HCT116 (cell line): ENCODE results near the gene PRKN. TPM values are rescaled to one million over a fixed set of nuclear protein-coding genes. Genes with fewer than 3 reads are reported as not detected.
"Not testable (repeated sequence)": the region's sequence is repeated elsewhere in the genome, so short reads cannot be mapped to it uniquely, and the experiment has no call there.

ENCODE experiments used
- ATAC-seq: fragments of 200-7000 bp; cut with Tn5 transposase; 2 replicates; pipeline ENCODE4 v1.9.1; 2020; ENCODE audit warnings: mild to moderate bottlenecking, moderate library complexity
- BruUV-seq: library from RNA; stranded (reverse); fragments of 400-500 nt; replicated peaks from 2 replicates; lab custom pipeline; 2021; lab: Mats Ljungman, UMichigan
- CTCF ChIA-PET: fragments of 300-600 bp; sonication (Branson Sonifier 250); formaldehyde crosslinking; loops from one replicate; lab custom pipeline; 2021; ENCODE audit warnings: antibody characterized with exemption; lab: Charles Lee
- POLR2A ChIA-PET: fragments of 300-600, 350-600 bp; sonication (Branson Sonifier 250); formaldehyde crosslinking; loops from one replicate; lab custom pipeline; 2021; ENCODE audit warnings: antibody characterized with exemption; lab: Charles Lee
- RAD21 ChIA-PET, 2 experiments: fragments of 300-600 bp; sonication (Branson Sonifier 250); formaldehyde crosslinking; loops; one replicate each; lab custom pipeline; 2023; ENCODE audit warnings: low total read pairs in 2 of 2; ENCODE audit not compliant: uncharacterized antibody in 2 of 2, unreplicated experiment in 2 of 2, low non-redundant PET in 1 of 2; lab: Charles Lee
- DNase-seq: peaks from one replicate; pipeline ENCODE4 v3.0.0-alpha.2; 2010; ENCODE audit warnings: low read depth, low spot score
- H2AFZ ChIP-seq: fragments of 200-600 bp; shearing (Covaris generic), sonication (generic); 2 replicates; pipeline ENCODE4 v1.6.1; 2017; ENCODE audit warnings: low read depth, mixed run types, mixed read lengths, antibody characterized with exemption, low read length; ENCODE audit not compliant: poor library complexity, severe bottlenecking
- H3K27ac ChIP-seq: 2 replicates; pipeline ENCODE4 v1.5.1; 2012; ENCODE audit warnings: low read depth, low read length
- H3K27me3 ChIP-seq: fragments of 200-600 bp; sonication (generic); 2 replicates; pipeline ENCODE4 v1.6.1; 2016; ENCODE audit warnings: mixed run types, low read length, mixed read lengths; ENCODE audit not compliant: insufficient read depth
- H3K36me3 ChIP-seq, 2 experiments: fragments of 200-500 bp in 1 of 2; fragments of 200-600 bp in 1 of 2; sonication (Bioruptor generic) in 1 of 2; sonication (generic) in 1 of 2; 2 replicates each; pipeline versions ENCODE4 v1.5.1 to v1.6.1; 2014 to 2016; ENCODE audit warnings: low read length in 2 of 2, inconsistent platforms in 1 of 2, mixed read lengths in 1 of 2, mixed run types in 1 of 2; ENCODE audit not compliant: insufficient read depth in 2 of 2, control insufficient read depth in 1 of 2
- H3K4me1 ChIP-seq, 2 experiments: fragments of 200-600 bp in 1 of 2; sonication (generic) in 1 of 2; 2 replicates each; pipeline versions ENCODE4 v1.5.1 to v1.6.1; 2012 to 2017; ENCODE audit warnings: low read length in 2 of 2, inconsistent platforms in 1 of 2, mild to moderate bottlenecking in 1 of 2, mixed read lengths in 1 of 2, mixed run types in 1 of 2, moderate library complexity in 1 of 2; ENCODE audit not compliant: insufficient read depth in 2 of 2, control insufficient read depth in 1 of 2
- H3K4me2 ChIP-seq: fragments of 200-600 bp; sonication (generic); 2 replicates; pipeline ENCODE4 v1.6.1; 2017; ENCODE audit warnings: mixed run types, low read length, mixed read lengths
- H3K4me3 ChIP-seq, 2 experiments: fragments of 200-600 bp in 1 of 2; sonication (generic) in 1 of 2; replicated peaks in 1 of 2; 2 replicates each; pipeline ENCODE4 v1.5.1; 2011 to 2016; ENCODE audit warnings: low read length in 2 of 2, control low read depth in 1 of 2, low read depth in 1 of 2, mild to moderate bottlenecking in 1 of 2, mixed read lengths in 1 of 2, mixed run types in 1 of 2
- H3K79me2 ChIP-seq: fragments of 200-600 bp; sonication (generic); 2 replicates; pipeline ENCODE4 v1.6.1; 2017; ENCODE audit warnings: mild to moderate bottlenecking, mixed run types, low read length, moderate library complexity, mixed read lengths; ENCODE audit not compliant: insufficient read depth
- H3K9ac ChIP-seq: fragments of 200-600 bp; sonication (generic); 2 replicates; pipeline ENCODE4 v1.6.1; 2016; ENCODE audit warnings: low read length, mixed read lengths
- H3K9me2 ChIP-seq: fragments of 200-600 bp; sonication (generic), shearing (Covaris generic); 2 replicates; pipeline ENCODE4 v1.6.1; 2017; ENCODE audit warnings: mixed run types, mild to moderate bottlenecking, moderate library complexity; ENCODE audit not compliant: insufficient read depth
- H3K9me3 ChIP-seq, 2 experiments: fragments of 200-500 bp in 1 of 2; fragments of 200-600 bp in 1 of 2; sonication (Bioruptor generic) in 1 of 2; sonication (generic) in 1 of 2; 2 replicates each; pipeline ENCODE4 v1.6.1; 2014 to 2017; ENCODE audit warnings: low read length in 2 of 2, mixed read lengths in 2 of 2, inconsistent platforms in 1 of 2, low read depth in 1 of 2, mild to moderate bottlenecking in 1 of 2, mixed run types in 1 of 2, moderate library complexity in 1 of 2; ENCODE audit not compliant: control insufficient read depth in 1 of 2, insufficient read depth in 1 of 2
- H4K20me1 ChIP-seq: fragments of 200-600 bp; sonication (generic), shearing (Covaris generic); 2 replicates; pipeline ENCODE4 v1.6.1; 2017; ENCODE audit warnings: mixed run types, mild to moderate bottlenecking, moderate library complexity; ENCODE audit not compliant: insufficient read depth
- CBX3 ChIP-seq: IDR thresholded peaks from 2 replicates; pipeline ENCODE4 v1.6.1; 2012; ENCODE audit warnings: low read depth
- EGR1 ChIP-seq: IDR thresholded peaks from 2 replicates; pipeline ENCODE4 v1.6.1; 2012; ENCODE audit warnings: low read depth
- EZH2phosphoT487 ChIP-seq: fragments of 200-600 bp; IDR thresholded peaks from 2 replicates; pipeline ENCODE4 v1.6.1; 2018; ENCODE audit warnings: antibody characterized with exemption, borderline replicate concordance
- FOSL1 ChIP-seq: IDR thresholded peaks from 2 replicates; pipeline ENCODE4 v1.6.1; 2012; ENCODE audit warnings: low read depth
- JUND ChIP-seq: IDR thresholded peaks from 2 replicates; pipeline ENCODE4 v1.6.1; 2012
- POLR2AphosphoS5 ChIP-seq: IDR thresholded peaks from 2 replicates; pipeline ENCODE4 v1.6.1; 2011; ENCODE audit warnings: mild to moderate bottlenecking, low read depth, low read length, moderate library complexity
- RAD21 ChIP-seq: IDR thresholded peaks from 2 replicates; pipeline ENCODE4 v1.6.1; 2012; ENCODE audit warnings: low read depth, mild to moderate bottlenecking
- SIN3A ChIP-seq: IDR thresholded peaks from 2 replicates; pipeline ENCODE4 v1.6.1; 2012; ENCODE audit warnings: low read depth
- TCF7L2 ChIP-seq: IDR thresholded peaks from 2 replicates; pipeline ENCODE4 v1.7.0; 2011; ENCODE audit warnings: borderline replicate concordance, inconsistent platforms; ENCODE audit not compliant: insufficient read depth, insufficient read length; ENCODE audit errors: extremely low read depth
- ZBTB33 ChIP-seq: IDR thresholded peaks from 2 replicates; pipeline ENCODE4 v1.6.1; 2011; ENCODE audit warnings: mild to moderate bottlenecking, low read length, moderate library complexity; ENCODE audit not compliant: insufficient replicate concordance; ENCODE audit errors: extremely low read depth
- intact Hi-C: fragments of 100-400 bp; cut with micrococcal nuclease; formaldehyde crosslinking; loops from 2 replicates; pipeline ENCODE4 v1.10.0; 2022
- total RNA-seq: library from RNA; stranded (reverse); gene quantifications from one replicate; pipeline ENCODE4 v1.2.1, GENCODE V29; 2021; ENCODE audit not compliant: unreplicated experiment

PRKN gene
- total RNA-seq, 1 experiment from 2014 or later, result 2.6 TPM

- no peak overlapping the region for H3K4me3 ChIP-seq
- H4K20me1 ChIP-seq, result no peaks in the 10 kb centered on the region
- H3K9me2 ChIP-seq, result no peaks in the 10 kb centered on the region
- CTCF ChIA-PET, result interaction anchor here (3.6 kb wide), 1 partner anchor 79 kb away, joined by 28 read pairs; no protein-coding TSS in a partner anchor
- TF ChIP-seq FOSL1 (no peak), ZBTB33 (no peak), CBX3 (no peak), SIN3A (no peak), EGR1 (no peak), RAD21 (no peak), TCF7L2 (no peak), JUND (no peak), POLR2AphosphoS5 (no peak), EZH2phosphoT487 (no peak)
- TF ChIP-seq, all 23 proteins: peak for 0
- no TSS peak for BruUV-seq
- H2AFZ ChIP-seq, result no peak overlapping the region
- H3K27ac ChIP-seq, result no peak overlapping the region
- DNase-seq (no peak), ATAC-seq (no peak)
- POLR2A ChIA-PET, result no interaction called here
- H3K4me2 ChIP-seq, result no peak overlapping the region
- no peaks in the 10 kb centered on the region for H3K27me3 ChIP-seq
- H3K9ac ChIP-seq, result no peak overlapping the region
- no peaks in the 10 kb centered on the region for H3K36me3 ChIP-seq
- H3K9me3 ChIP-seq, result no peaks in the 10 kb centered on the region
- H3K4me1 ChIP-seq, result no peaks in the 10 kb centered on the region; a peak in 1 of 4 replicates
- intact Hi-C loops, result no loop called here
- H3K79me2 ChIP-seq, result no peaks in the 10 kb centered on the region
- RAD21 ChIA-PET, result no interaction called here
These were observed 1230.6 kb downstream of the PRKN start for GRCh38 chr6:161496941-161497340.

- H3K4me2 ChIP-seq, H3K79me2 ChIP-seq, POLR2A ChIA-PET, H3K27me3 ChIP-seq, H3K9ac ChIP-seq, H3K36me3 ChIP-seq, H3K9me2 ChIP-seq, H3K4me3 ChIP-seq, RAD21 ChIA-PET, CTCF ChIA-PET, BruUV-seq, intact Hi-C loops, H4K20me1 ChIP-seq, H3K27ac ChIP-seq, H3K9me3 ChIP-seq, ATAC-seq, H3K4me1 ChIP-seq, H2AFZ ChIP-seq, DNase-seq: not testable (repeated sequence)
These were observed 1231.3 kb downstream of the PRKN start for GRCh38 chr6:161496271-161496670.
